Retinal pigment epithelial cell (primary cell): ENCODE data around the gene PLLP.

Source experiments
- DNase-seq: peaks from one replicate; pipeline ENCODE4 v3.0.0-alpha.2; 2010; ENCODE audit warnings: low read depth
- H3K4me3 ChIP-seq: 2 replicates; pipeline ENCODE4 v1.5.1; 2011; ENCODE audit warnings: mild to moderate bottlenecking, low read length, control low read depth, moderate library complexity
- CTCF ChIP-seq: conservative IDR thresholded peaks from 2 replicates; pipeline ENCODE4 v1.5.1; 2011; ENCODE audit warnings: low read depth, low read length, control low read depth, inconsistent platforms

Gene PLLP

GRCh38 chr16:57233944-57234706 is 50.3 kb downstream of the PLLP start:
- no peak for TF ChIP-seq CTCF
- H3K4me3 ChIP-seq = no peak overlapping the region
- no peak for DNase-seq

GRCh38 chr16:57231821-57232350 is 52.6 kb downstream of the PLLP start:
- TF ChIP-seq CTCF = no peak
- H3K4me3 ChIP-seq = no peak overlapping the region
- DNase-seq = no peak

- DNase-seq = no peak
- no peak overlapping the region for H3K4me3 ChIP-seq
- TF ChIP-seq CTCF = no peak
Observed at GRCh38 chr16:57229079-57229478, 55.4 kb downstream of the PLLP start.

- TF ChIP-seq CTCF = no peak
- DNase-seq = no peak
Observed at GRCh38 chr16:57226701-57227621, 57.5 kb downstream of the PLLP start.

GRCh38 chr16:57225978-57226377 is 58.5 kb downstream of the PLLP start:
- TF ChIP-seq CTCF = no peak
- no peak overlapping the region for H3K4me3 ChIP-seq
- no peak for DNase-seq

More at GRCh38 chr16:57226701-57227621, 57.5 kb downstream of the PLLP start:
- no peak overlapping the region for H3K4me3 ChIP-seq

GRCh38 chr16:57224651-57225335 is 59.7 kb downstream of the PLLP start:
- no peak for DNase-seq
- TF ChIP-seq CTCF = no peak

More at GRCh38 chr16:57224651-57225335, 59.7 kb downstream of the PLLP start:
- no peak overlapping the region for H3K4me3 ChIP-seq
